HTR-8/SVneo (cell line): ENCODE measurements around the gene SMIM5.

Experiments used
- DNase-seq: peaks from one replicate; pipeline ENCODE4 v3.0.0; 2011; ENCODE audit warnings: low spot score, mixed read lengths; ENCODE audit not compliant: insufficient read length
- FAIRE-seq: peaks from 2 replicates; lab custom pipeline; 2011; peaks lifted over from hg19 to GRCh38; lab: Jason Lieb, UNC

SMIM5 gene

GRCh38 chr17:75689441-75689873, 56.2 kb downstream of the SMIM5 start:
- FAIRE-seq (no peak), DNase-seq (no peak)
